ENCODE measurements around the gene BDKRB2. TPM values are rescaled to one million over a fixed set of nuclear protein-coding genes. Genes with fewer than 3 reads are reported as not detected.

Gene BDKRB2
- total RNA-seq, 1 experiment from 2014 or later, result 0.49 TPM

DNA sequence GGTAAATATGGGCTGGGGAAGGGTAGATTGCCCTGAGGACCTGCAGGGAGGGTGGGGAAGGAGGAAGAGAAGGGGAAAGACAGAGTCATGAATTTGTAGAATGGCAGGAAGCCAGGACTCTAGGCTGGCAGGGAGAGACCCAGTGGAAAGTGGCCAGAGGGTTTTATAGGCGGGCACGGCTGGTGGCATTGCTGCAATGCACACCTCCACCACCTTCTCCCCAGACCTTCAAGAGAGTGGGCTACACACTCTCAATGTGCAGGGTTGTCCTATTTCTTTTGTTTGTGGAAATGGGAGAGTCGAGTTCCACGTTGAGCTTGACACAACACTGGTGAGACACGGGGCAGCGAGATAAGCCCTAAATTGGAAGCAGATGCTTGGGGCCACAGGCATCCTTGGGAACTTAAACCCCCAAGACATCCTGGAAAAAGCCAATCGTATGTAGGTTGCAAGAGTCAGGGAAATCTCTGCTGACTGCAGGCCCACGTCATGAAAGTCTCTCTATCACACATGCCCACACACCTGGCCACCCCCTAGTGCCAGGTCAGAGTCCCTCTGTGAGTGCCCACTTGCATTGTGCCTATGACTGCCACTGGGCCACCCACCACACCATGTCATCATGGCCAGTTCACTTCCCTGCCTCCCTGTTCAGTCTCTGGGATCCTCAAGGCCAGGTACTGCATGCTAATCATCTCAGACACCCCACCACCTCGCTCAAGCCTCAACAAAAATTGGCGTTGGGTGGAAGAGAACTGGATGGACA, 38.0 kb upstream of the BDKRB2 start (continued):
- no peak for TF ChIP-seq POLR2AphosphoS5 (IDR thresholded peaks at IDR 0.05; ENCODE audit: low read depth, low read length)
- TF ChIP-seq FOSL1 (IDR thresholded peaks at IDR 0.05; ENCODE audit: low read depth), result no peak
- TF ChIP-seq EGR1 (IDR thresholded peaks at IDR 0.05; ENCODE audit: low read depth), result no peak
- TF ChIP-seq, protein P1, sequence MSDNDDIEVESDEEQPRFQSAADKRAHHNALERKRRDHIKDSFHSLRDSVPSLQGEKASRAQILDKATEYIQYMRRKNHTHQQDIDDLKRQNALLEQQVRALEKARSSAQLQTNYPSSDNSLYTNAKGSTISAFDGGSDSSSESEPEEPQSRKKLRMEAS (IDR thresholded peaks at IDR 0.05), result no peak
- no peak for TF ChIP-seq POLR2A (IDR thresholded peaks at IDR 0.05; ENCODE audit: borderline replicate concordance, extremely low read depth, insufficient read depth, insufficient read length)
- no peak for TF ChIP-seq EZH2phosphoT487 (IDR thresholded peaks at IDR 0.05; ENCODE audit: borderline replicate concordance)
- TF ChIP-seq SIN3A (IDR thresholded peaks at IDR 0.05; ENCODE audit: low read depth), result no peak
- no peak for TF ChIP-seq RAD21 (IDR thresholded peaks at IDR 0.05; ENCODE audit: low read depth)

GRCh38 chr14:96167224-96168148, 37.2 kb upstream of the BDKRB2 start:
- CTCF ChIA-PET, result no interaction called here
- Histone ChIP-seq H3K27ac (ENCODE audit: low read depth, low read length) (no peak overlapping the region), H3K4me2 (ENCODE audit: low read length) (peak overlapping the region; percentile 24; the same call in 1 of the 2 replicates), H2AFZ (ENCODE audit: low read depth, low read length, poor library complexity, severe bottlenecking) (no peak overlapping the region), H4K20me1 (ENCODE audit: insufficient read depth) (no peaks in the 10 kb centered on the region), H3K27me3 (ENCODE audit: insufficient read depth, low read length) (peaks cover 12% of the 10 kb centered on the region), H3K4me1 (ENCODE audit: control insufficient read depth in 1 of 2, insufficient read depth in 2 of 2, low read length in 2 of 2) (peaks cover 0 to 8% of the 10 kb centered on the region in 2 experiments; a peak in 2 of 4 replicates), H3K9ac (ENCODE audit: low read length) (no peak overlapping the region), H3K79me2 (ENCODE audit: insufficient read depth, low read length) (no peaks in the 10 kb centered on the region), H3K4me3 (replicated peaks in 1 of 2; ENCODE audit: low read depth in 1 of 2, low read length in 2 of 2) (no peak overlapping the region), H3K36me3 (ENCODE audit: control insufficient read depth in 1 of 2, insufficient read depth in 2 of 2, low read length in 2 of 2) (no peaks in the 10 kb centered on the region), H3K9me3 (ENCODE audit: control insufficient read depth in 1 of 2, insufficient read depth in 1 of 2, low read depth in 1 of 2, low read length in 2 of 2) (no peaks in the 10 kb centered on the region), H3K9me2 (ENCODE audit: insufficient read depth) (no peaks in the 10 kb centered on the region)
- ATAC-seq, result peak; percentile 62
- RAD21 ChIA-PET (ENCODE audit: low non-redundant PET in 1 of 2, low total read pairs in 2 of 2, uncharacterized antibody in 2 of 2, unreplicated experiment in 2 of 2), result no interaction called here
- POLR2A ChIA-PET, result no interaction called here
- intact Hi-C loops (cut with micrococcal nuclease), result no loop called here
- TF ChIP-seq EGR1 (IDR thresholded peaks at IDR 0.05; ENCODE audit: low read depth) (no peak), CTCF (IDR thresholded peaks at IDR 0.05 in 2 of 3, conservative IDR thresholded peaks at IDR 0.05 in 1 of 3; ENCODE audit: borderline replicate concordance in 1 of 3, insufficient read depth in 1 of 3, low read depth in 2 of 3, low read length in 2 of 3) (no peak), SP1 (IDR thresholded peaks at IDR 0.05; ENCODE audit: low read depth) (no peak), SIN3A (IDR thresholded peaks at IDR 0.05; ENCODE audit: low read depth) (no peak), YY1 (IDR thresholded peaks at IDR 0.05; ENCODE audit: extremely low read depth, insufficient replicate concordance, low read depth, low read length) (no peak), CEBPB (IDR thresholded peaks at IDR 0.05; ENCODE audit: low read depth) (no peak), FOSL1 (IDR thresholded peaks at IDR 0.05; ENCODE audit: low read depth) (no peak), ZFX (IDR thresholded peaks at IDR 0.05) (no peak), EZH2phosphoT487 (IDR thresholded peaks at IDR 0.05; ENCODE audit: borderline replicate concordance) (no peak), CBX3 (IDR thresholded peaks at IDR 0.05; ENCODE audit: low read depth) (no peak), EZH2 (IDR thresholded peaks at IDR 0.05) (no peak), JUND (IDR thresholded peaks at IDR 0.05) (no peak), POLR2AphosphoS5 (IDR thresholded peaks at IDR 0.05; ENCODE audit: low read depth, low read length) (no peak)
- TF ChIP-seq, protein P1 (IDR thresholded peaks at IDR 0.05), result no peak
- no peak for DNase-seq (ENCODE audit: low read depth, low spot score)
- no TSS peak for BruUV-seq (replicated peaks)

Data from HCT116 (cell line).